Mesodermal cell (in vitro differentiated cells): ENCODE results near the gene ULBP1.
"Not testable (repeated sequence)": the region's sequence is repeated elsewhere in the genome, so short reads cannot be mapped to it uniquely, and the experiment has no call there.

Experiments
- H3K27ac ChIP-seq: 2 replicates; pipeline ENCODE4 v1.7.0; 2013; ENCODE audit warnings: mild to moderate bottlenecking, low read depth, low read length, moderate library complexity; ENCODE audit not compliant: severe bottlenecking
- H3K36me3 ChIP-seq: 2 replicates; pipeline ENCODE4 v1.7.1; 2013; ENCODE audit warnings: mild to moderate bottlenecking, low read length, moderate library complexity; ENCODE audit not compliant: control insufficient read depth, insufficient read depth
- H3K4me1 ChIP-seq: one replicate; pipeline ENCODE4 v1.7.1; 2013; ENCODE audit warnings: mild to moderate bottlenecking, low read length; ENCODE audit not compliant: insufficient read depth, control insufficient read depth, poor library complexity, severe bottlenecking
- H3K4me3 ChIP-seq: 2 replicates; pipeline ENCODE4 v1.7.0; 2013; ENCODE audit warnings: low read length, control low read depth, mild to moderate bottlenecking; ENCODE audit not compliant: insufficient read depth, poor library complexity, severe bottlenecking; ENCODE audit errors: extremely low read depth
- H3K9me3 ChIP-seq: 2 replicates; pipeline ENCODE4 v1.7.1; 2013; ENCODE audit warnings: mild to moderate bottlenecking, low read length, moderate library complexity; ENCODE audit not compliant: control insufficient read depth
- WGBS, 2 experiments: methylation state at CpG; one replicate each; pipeline ENCODE4 v1.1.5; 2013; ENCODE audit warnings: missing lambda C conversion rate in 2 of 2; ENCODE audit not compliant: insufficient coverage in 2 of 2; 5-methylcytosine and 5-hydroxymethylcytosine counted together

Gene ULBP1

GRCh38 chr6:149979293-149979692 is 15.6 kb downstream of the ULBP1 start:
- Histone ChIP-seq H3K4me1 (no peaks in the 10 kb centered on the region), H3K9me3 (no peaks in the 10 kb centered on the region), H3K36me3 (no peaks in the 10 kb centered on the region), H3K4me3 (no peak overlapping the region), H3K27ac (no peak overlapping the region)
- 76 to 79% methylated on average over 5 of the region's 6 CpGs for whole genome bisulfite sequencing, 2 experiments

- H3K4me3 ChIP-seq: no peak overlapping the region
- no peaks in the 10 kb centered on the region for H3K9me3 ChIP-seq
- no peaks in the 10 kb centered on the region for H3K4me1 ChIP-seq
- H3K36me3 ChIP-seq: no peaks in the 10 kb centered on the region
- H3K27ac ChIP-seq: no peak overlapping the region
- 13% methylated on average over 3 of the region's 9 CpGs; no CpG with 5 or more reads in 1 of the 2 experiments for WGBS, 2 experiments
These were observed 19.4 kb downstream of the ULBP1 start for GRCh38 chr6:149983145-149983544.

- no peak overlapping the region for H3K27ac ChIP-seq
- no peak overlapping the region for H3K4me3 ChIP-seq
- WGBS, 2 experiments: 75 to 78% methylated on average over 2 to 5 of the region's 5 CpGs
- no peaks in the 10 kb centered on the region for H3K4me1 ChIP-seq
- H3K36me3 ChIP-seq: no peaks in the 10 kb centered on the region
- H3K9me3 ChIP-seq: no peaks in the 10 kb centered on the region
These were observed 21.0 kb downstream of the ULBP1 start for GRCh38 chr6:149984773-149985172.

- Histone ChIP-seq H3K4me3 (no peak overlapping the region), H3K36me3 (no peaks in the 10 kb centered on the region), H3K4me1 (no peaks in the 10 kb centered on the region), H3K9me3 (no peaks in the 10 kb centered on the region), H3K27ac (no peak overlapping the region)
- WGBS, 2 experiments: 37 to 55% methylated on average over 3 to 4 of the region's 5 CpGs
These were observed 21.8 kb downstream of the ULBP1 start for GRCh38 chr6:149985481-149985937.

- no CpG with 5 or more reads among the region's 2 CpGs for WGBS, 2 experiments
- Histone ChIP-seq H3K4me3 (no peak overlapping the region), H3K4me1 (peaks cover 4% of the 10 kb centered on the region), H3K36me3 (no peaks in the 10 kb centered on the region), H3K9me3 (no peaks in the 10 kb centered on the region), H3K27ac (no peak overlapping the region)
These were observed 23.9 kb downstream of the ULBP1 start for GRCh38 chr6:149987602-149988107.

GRCh38 chr6:149988550-149989346 is 25.0 kb downstream of the ULBP1 start:
- Histone ChIP-seq H3K27ac (no peak overlapping the region), H3K4me1 (peaks cover 4% of the 10 kb centered on the region), H3K4me3 (no peak overlapping the region), H3K9me3 (no peaks in the 10 kb centered on the region), H3K36me3 (no peaks in the 10 kb centered on the region)
- WGBS, 2 experiments: 2 to 4% methylated on average over 4 to 7 of the region's 17 CpGs

GRCh38 chr6:149990212-149990660 is 26.5 kb downstream of the ULBP1 start:
- Histone ChIP-seq H3K27ac (no peak overlapping the region), H3K4me3 (no peak overlapping the region)
- 1 to 2% methylated on average over 23 to 29 of the region's 32 CpGs for WGBS, 2 experiments

GRCh38 chr6:149990661-149991471 is 27.1 kb downstream of the ULBP1 start:
- Histone ChIP-seq H3K4me1 (peaks cover 4% of the 10 kb centered on the region), H3K36me3 (no peaks in the 10 kb centered on the region), H3K27ac (no peak overlapping the region), H3K9me3 (no peaks in the 10 kb centered on the region), H3K4me3 (peak overlapping the region; percentile 19)
- WGBS, 2 experiments: 0 to 1% methylated on average over 18 to 34 of the region's 49 CpGs

More at GRCh38 chr6:149990212-149990660, 26.5 kb downstream of the ULBP1 start:
- Histone ChIP-seq H3K9me3 (no peaks in the 10 kb centered on the region), H3K36me3 (no peaks in the 10 kb centered on the region), H3K4me1 (peaks cover 4% of the 10 kb centered on the region)

- H3K9me3 ChIP-seq, H3K36me3 ChIP-seq, H3K4me3 ChIP-seq, H3K4me1 ChIP-seq, H3K27ac ChIP-seq: not testable (repeated sequence)
- 0 to 10% methylated on average over 2 to 3 of the region's 7 CpGs for WGBS, 2 experiments
These were observed 27.7 kb downstream of the ULBP1 start for GRCh38 chr6:149991472-149991795.

- 67 to 74% methylated on average over 4 of the region's 4 CpGs for WGBS, 2 experiments
- Histone ChIP-seq H3K36me3 (no peaks in the 10 kb centered on the region), H3K4me3 (no peak overlapping the region), H3K4me1 (peaks cover 4% of the 10 kb centered on the region), H3K9me3 (no peaks in the 10 kb centered on the region), H3K27ac (no peak overlapping the region)
These were observed 28.1 kb downstream of the ULBP1 start for GRCh38 chr6:149991838-149992237.
